ENCODE data around the gene FAM107B.
"Not testable (repeated sequence)": the region's sequence is repeated elsewhere in the genome, so short reads cannot be mapped to it uniquely, and the experiment has no call there.

FAM107B gene

DNA sequence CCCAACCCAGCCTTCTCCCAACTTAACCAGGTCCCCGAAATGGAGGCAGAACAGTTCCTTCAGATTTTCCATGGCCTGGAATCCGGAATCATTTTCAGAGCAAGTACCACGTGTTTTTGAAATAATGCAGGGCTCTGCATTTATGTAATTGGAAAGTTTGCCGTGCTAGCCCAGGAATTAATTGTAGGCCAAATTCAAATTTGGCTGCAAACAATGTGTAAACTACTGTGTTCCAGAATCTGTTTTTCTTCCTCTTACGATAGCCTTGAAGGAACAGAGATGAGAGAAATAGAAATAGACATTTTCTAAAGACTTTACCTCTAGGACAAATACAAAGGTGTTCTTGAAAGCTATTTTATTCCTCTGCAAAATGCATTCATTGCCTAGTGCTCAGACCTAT, 77.4 kb downstream of the FAM107B start:
- no peak overlapping the region for H3K4me3 ChIP-seq (replicated peaks; ENCODE audit: low read depth, low read length)
- TF ChIP-seq, protein P1, sequence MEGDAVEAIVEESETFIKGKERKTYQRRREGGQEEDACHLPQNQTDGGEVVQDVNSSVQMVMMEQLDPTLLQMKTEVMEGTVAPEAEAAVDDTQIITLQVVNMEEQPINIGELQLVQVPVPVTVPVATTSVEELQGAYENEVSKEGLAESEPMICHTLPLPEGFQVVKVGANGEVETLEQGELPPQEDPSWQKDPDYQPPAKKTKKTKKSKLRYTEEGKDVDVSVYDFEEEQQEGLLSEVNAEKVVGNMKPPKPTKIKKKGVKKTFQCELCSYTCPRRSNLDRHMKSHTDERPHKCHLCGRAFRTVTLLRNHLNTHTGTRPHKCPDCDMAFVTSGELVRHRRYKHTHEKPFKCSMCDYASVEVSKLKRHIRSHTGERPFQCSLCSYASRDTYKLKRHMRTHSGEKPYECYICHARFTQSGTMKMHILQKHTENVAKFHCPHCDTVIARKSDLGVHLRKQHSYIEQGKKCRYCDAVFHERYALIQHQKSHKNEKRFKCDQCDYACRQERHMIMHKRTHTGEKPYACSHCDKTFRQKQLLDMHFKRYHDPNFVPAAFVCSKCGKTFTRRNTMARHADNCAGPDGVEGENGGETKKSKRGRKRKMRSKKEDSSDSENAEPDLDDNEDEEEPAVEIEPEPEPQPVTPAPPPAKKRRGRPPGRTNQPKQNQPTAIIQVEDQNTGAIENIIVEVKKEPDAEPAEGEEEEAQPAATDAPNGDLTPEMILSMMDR (IDR thresholded peaks at IDR 0.05; ENCODE audit: low read length, missing control alignments) = no peak
- no peak for DNase-seq (ENCODE audit: low read depth)

DNA sequence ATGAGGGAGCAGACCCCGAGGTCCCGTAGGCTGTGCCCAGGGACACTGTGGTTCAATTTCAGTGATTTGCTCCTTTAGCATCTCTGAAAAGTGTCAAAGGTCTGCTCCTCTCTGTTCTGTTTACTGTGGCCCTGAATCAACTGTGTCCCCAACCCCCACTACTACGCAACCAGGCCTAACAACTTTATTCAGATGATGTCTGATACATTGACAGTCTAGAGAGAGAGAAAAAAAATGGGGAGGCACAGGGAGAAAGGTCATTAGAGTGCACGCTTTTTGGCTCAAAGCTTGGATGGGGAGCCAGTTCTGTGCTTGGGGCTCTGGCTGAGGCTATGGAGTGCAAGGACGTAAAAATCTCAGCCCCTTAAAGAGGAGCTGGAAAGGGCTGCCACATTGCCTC, 77.9 kb downstream of the FAM107B start:
- DNase-seq (ENCODE audit: low read depth) = no peak
- TF ChIP-seq, protein P1 (IDR thresholded peaks at IDR 0.05; ENCODE audit: low read length, missing control alignments) = no peak
- H3K4me3 ChIP-seq (replicated peaks; ENCODE audit: low read depth, low read length) = no peak overlapping the region

DNA sequence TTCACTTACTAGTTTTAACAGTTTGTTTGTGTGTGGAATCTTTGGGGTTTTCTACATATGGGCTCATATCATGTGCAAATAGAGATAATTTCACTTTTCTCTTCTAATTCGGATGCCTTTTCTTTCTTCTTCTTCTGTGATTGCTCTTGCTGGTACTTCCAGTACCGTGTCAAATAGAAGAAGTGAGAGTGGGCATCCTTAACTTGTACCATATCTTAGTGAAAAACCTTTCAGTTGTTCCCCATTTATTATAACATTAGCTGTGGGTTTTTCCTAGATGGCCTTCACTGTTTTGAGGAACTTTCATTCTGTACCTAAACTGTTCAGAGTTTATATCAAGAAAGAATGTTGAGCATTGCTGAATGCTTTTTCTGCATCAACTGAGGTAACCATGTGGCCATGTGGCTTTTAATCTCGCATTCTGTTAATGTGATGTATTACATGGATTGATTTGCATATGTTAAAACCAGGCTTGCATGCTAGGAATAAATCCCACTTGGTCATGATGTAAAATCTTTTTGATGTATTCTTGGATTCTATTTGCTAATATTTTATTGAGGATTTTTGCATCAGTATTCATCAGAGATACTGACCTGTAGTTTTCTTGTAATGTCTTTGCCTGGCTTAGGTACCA, 78.7 kb downstream of the FAM107B start:
- TF ChIP-seq, protein P1 (IDR thresholded peaks at IDR 0.05; ENCODE audit: low read length, missing control alignments) = no peak
- no peak overlapping the region for H3K4me3 ChIP-seq (replicated peaks; ENCODE audit: low read depth, low read length)
- no peak for DNase-seq (ENCODE audit: low read depth)

DNA sequence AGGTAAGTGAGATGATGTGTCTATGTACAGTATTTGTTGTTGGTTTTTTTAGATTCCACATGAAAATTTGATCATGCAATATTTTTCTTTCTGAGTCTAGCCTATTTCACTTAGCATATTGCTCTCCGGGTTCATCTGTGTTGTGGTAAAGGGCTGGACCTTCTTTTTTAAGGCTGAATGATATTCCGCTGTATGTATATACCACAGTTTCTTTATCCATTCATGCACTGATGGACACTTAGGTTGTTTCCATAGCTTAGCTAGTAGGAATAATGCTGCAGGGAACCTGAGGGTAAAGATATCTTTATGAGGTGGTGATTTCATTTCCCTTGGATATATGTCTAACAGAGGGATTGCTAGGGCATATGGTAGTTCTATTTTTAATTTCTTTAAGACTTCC, 80.8 kb downstream of the FAM107B start:
- no peak for DNase-seq (ENCODE audit: low read depth)
- H3K4me3 ChIP-seq (replicated peaks; ENCODE audit: low read depth, low read length) = no peak overlapping the region
- TF ChIP-seq, protein P1 (IDR thresholded peaks at IDR 0.05; ENCODE audit: low read length, missing control alignments) = no peak

DNA sequence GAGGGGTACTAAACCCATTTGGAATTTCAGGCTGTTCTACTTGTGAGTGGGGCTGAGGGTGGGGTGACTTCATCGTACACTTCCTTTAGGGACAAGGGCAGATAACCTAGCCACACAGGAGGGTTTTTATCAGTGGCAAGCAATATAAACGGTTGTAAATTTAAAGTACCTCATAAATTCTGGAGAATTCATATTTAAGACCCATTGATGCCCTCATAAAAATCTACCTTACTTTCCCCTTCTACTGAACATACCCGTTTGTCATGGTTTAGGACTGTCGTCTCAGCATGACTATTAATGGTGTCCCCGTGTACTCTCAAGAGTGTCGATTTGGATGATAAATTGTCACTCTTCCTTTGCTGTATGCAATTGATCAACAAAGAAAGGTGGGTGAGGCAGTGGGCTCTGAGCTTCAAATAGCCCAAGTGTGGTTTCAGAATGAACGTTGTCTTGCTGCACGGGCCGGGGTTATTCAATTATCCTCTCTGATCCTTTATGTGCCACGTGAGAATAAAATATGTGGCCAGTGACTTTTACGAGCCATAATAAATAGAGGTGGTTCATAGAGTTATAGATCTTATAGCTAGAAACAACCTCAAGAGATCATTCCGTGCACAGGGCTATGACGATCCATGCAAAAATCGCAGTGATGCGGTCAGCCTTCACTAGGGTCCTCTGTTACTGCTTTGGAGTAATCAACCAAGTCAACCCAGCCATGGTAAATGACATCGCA, 82.2 kb downstream of the FAM107B start:
- no peak overlapping the region for H3K4me3 ChIP-seq (replicated peaks; ENCODE audit: low read depth, low read length)
- DNase-seq (ENCODE audit: low read depth) = no peak
- TF ChIP-seq, protein P1 (IDR thresholded peaks at IDR 0.05; ENCODE audit: low read length, missing control alignments) = no peak

DNA sequence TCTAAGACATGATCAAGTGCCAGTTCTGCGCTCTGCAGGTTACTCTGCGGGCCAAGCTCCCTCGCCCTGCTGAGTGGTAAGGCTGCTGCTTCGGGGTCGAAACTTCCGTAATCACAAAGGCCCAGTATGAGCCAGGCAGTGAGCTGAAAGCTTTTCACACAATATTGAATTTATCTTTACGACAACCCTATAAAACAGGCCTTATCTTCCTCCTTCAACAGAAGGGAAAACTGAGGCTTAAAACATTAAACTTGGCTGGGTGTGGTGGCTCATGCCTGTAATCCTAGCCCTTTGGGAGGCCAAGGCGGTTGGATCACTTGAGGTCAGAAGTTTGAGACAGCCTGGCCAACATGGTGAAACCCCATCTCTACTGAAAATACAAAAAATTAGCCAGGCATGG, 83.3 kb downstream of the FAM107B start:
- H3K4me3 ChIP-seq (replicated peaks; ENCODE audit: low read depth, low read length) = no peak overlapping the region
- no peak for DNase-seq (ENCODE audit: low read depth)
- TF ChIP-seq, protein P1 (IDR thresholded peaks at IDR 0.05; ENCODE audit: low read length, missing control alignments) = no peak

DNA sequence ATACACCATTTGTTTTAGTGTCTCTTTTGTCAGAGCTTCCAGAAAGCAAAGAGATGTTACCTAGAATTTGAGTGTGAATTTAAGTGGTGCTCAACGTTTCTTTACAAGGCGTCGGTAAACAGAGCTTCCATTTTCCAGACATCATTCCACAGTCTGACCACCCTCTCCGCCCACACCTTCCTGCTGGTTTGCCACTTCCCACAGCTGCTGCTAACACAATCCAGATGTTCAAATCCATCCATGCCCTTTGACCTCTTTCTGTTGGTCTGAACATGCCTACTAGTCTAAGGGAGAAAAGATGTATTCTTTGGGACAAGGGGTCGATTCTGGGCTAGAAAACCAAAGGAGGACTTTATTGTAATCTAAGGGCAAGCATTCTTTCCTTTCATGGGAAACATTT, 86.1 kb downstream of the FAM107B start:
- TF ChIP-seq, protein P1 (IDR thresholded peaks at IDR 0.05; ENCODE audit: low read length, missing control alignments) = no peak
- no peak overlapping the region for H3K4me3 ChIP-seq (replicated peaks; ENCODE audit: low read depth, low read length)
- DNase-seq (ENCODE audit: low read depth) = peak; percentile 63

DNA sequence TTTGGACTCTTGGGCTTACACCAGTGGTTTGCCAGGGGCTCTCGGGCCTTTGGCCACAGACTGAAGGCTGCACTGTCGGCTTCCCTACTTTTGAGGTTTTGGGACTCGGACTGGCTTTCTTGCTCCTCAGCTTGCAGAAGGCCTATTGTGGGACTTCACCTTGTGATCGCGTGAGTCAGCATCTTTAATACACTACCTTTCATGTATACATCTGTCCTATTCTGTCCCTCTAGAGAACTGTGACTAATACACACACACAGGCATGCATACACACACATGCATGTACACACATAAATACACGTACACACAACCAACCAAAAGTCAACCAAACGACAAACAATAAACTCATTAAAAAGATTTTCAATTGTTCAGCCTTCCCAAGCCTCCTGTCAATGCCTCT, 86.5 kb downstream of the FAM107B start:
- not testable (repeated sequence) for H3K4me3 ChIP-seq (replicated peaks; ENCODE audit: low read depth, low read length); DNase-seq (ENCODE audit: low read depth)

Measured in fibroblast of pulmonary artery (primary cell).